HG02884 (cell line): ENCODE results near the gene GMPPA.
A peak's percentile ranks its signal among the peaks of the same experiment; 100 is the strongest.

Experiments
- ATAC-seq: cut with Tn5 transposase; IDR thresholded peaks from one replicate; pipeline ENCODE4 v1.9.1; 2021; ENCODE audit warnings: mild to moderate bottlenecking, moderate library complexity; ENCODE audit not compliant: unreplicated experiment

GMPPA gene

GRCh38 chr2:219498280-219499057, at the start of gene GMPPA:
TSS of gene GMPPA (plus strand) at chr2:219498891. CDS start at chr2:219499976, 1,085 bp downstream.
- peak; percentile 94 for ATAC-seq

GRCh38 chr2:219449609-219450008, 49.1 kb upstream of the GMPPA start:
- ATAC-seq: no peak

- no peak for ATAC-seq
Measured at GRCh38 chr2:219451661-219452360, 46.9 kb upstream of the GMPPA start.

GRCh38 chr2:219452361-219453317, 46.1 kb upstream of the GMPPA start:
- ATAC-seq: no peak

GRCh38 chr2:219453671-219454590, 44.8 kb upstream of the GMPPA start:
- ATAC-seq: no peak

GRCh38 chr2:219455581-219455980, 43.1 kb upstream of the GMPPA start:
- ATAC-seq: no peak

- ATAC-seq: no peak
Measured at GRCh38 chr2:219457784-219458369, 40.8 kb upstream of the GMPPA start.

GRCh38 chr2:219458996-219459395, 39.7 kb upstream of the GMPPA start:
- no peak for ATAC-seq

GRCh38 chr2:219459460-219460311, 39.0 kb upstream of the GMPPA start:
- peak; percentile 81 for ATAC-seq

GRCh38 chr2:219460424-219460926, 38.2 kb upstream of the GMPPA start:
- no peak for ATAC-seq

- ATAC-seq: no peak
Measured at GRCh38 chr2:219461047-219461514, 37.6 kb upstream of the GMPPA start.

GRCh38 chr2:219461669-219462068, 37.0 kb upstream of the GMPPA start:
- no peak for ATAC-seq

- no peak for ATAC-seq
Measured at GRCh38 chr2:219462349-219462748, 36.3 kb upstream of the GMPPA start.

- no peak for ATAC-seq
Measured at GRCh38 chr2:219464286-219465032, 34.2 kb upstream of the GMPPA start.

- no peak for ATAC-seq
Measured at GRCh38 chr2:219465659-219466561, 32.8 kb upstream of the GMPPA start.

- ATAC-seq: no peak
Measured at GRCh38 chr2:219466816-219467735, 31.6 kb upstream of the GMPPA start.
